CD4-positive, alpha-beta T cell treated with Interleukin-17A for 1 hour (primary cell): ENCODE results near the gene RALGPS1.
"Not testable (repeated sequence)": the region's sequence is repeated elsewhere in the genome, so short reads cannot be mapped to it uniquely, and the experiment has no call there.

Experiments
- DNase-seq: peaks from one replicate; pipeline ENCODE4 v3.0.0-alpha.2; 2020

Gene RALGPS1

GRCh38 chr9:126991183-126991582, 76.6 kb downstream of the RALGPS1 start:
- no peak for DNase-seq

GRCh38 chr9:126992427-126992826, 77.8 kb downstream of the RALGPS1 start:
- DNase-seq, result no peak

GRCh38 chr9:126999315-127000068, 84.9 kb downstream of the RALGPS1 start:
- DNase-seq, result no peak

- DNase-seq, result peak; percentile 70
These were observed 90.6 kb downstream of the RALGPS1 start for GRCh38 chr9:127004946-127005769.

GRCh38 chr9:127005770-127006314, 91.3 kb downstream of the RALGPS1 start:
- no peak for DNase-seq

GRCh38 chr9:127007638-127008037, 93.1 kb downstream of the RALGPS1 start:
- no peak for DNase-seq

- DNase-seq, result no peak
These were observed 93.5 kb downstream of the RALGPS1 start for GRCh38 chr9:127008076-127008475.

GRCh38 chr9:127011772-127012171, 97.2 kb downstream of the RALGPS1 start:
- no peak for DNase-seq

- no peak for DNase-seq
These were observed 97.7 kb downstream of the RALGPS1 start for GRCh38 chr9:127012250-127012649.

- DNase-seq, result no peak
These were observed 99.0 kb downstream of the RALGPS1 start for GRCh38 chr9:127013597-127013996.

GRCh38 chr9:127014216-127014909, 99.8 kb downstream of the RALGPS1 start:
- no peak for DNase-seq

GRCh38 chr9:127014910-127015540, 100.4 kb downstream of the RALGPS1 start:
- no peak for DNase-seq

GRCh38 chr9:127015921-127016512, 101.4 kb downstream of the RALGPS1 start:
- DNase-seq, result no peak

- DNase-seq, result not testable (repeated sequence)
These were observed 103.4 kb downstream of the RALGPS1 start for GRCh38 chr9:127017979-127018378.

- DNase-seq, result no peak
These were observed 104.4 kb downstream of the RALGPS1 start for GRCh38 chr9:127018935-127019334.

- no peak for DNase-seq
These were observed 105.6 kb downstream of the RALGPS1 start for GRCh38 chr9:127020036-127020801.

GRCh38 chr9:127020802-127021078, 106.2 kb downstream of the RALGPS1 start:
- no peak for DNase-seq

- DNase-seq, result no peak
These were observed 107.2 kb downstream of the RALGPS1 start for GRCh38 chr9:127021664-127022363.

- DNase-seq, result no peak
These were observed 108.5 kb downstream of the RALGPS1 start for GRCh38 chr9:127022913-127023660.

GRCh38 chr9:127025042-127025441, 110.5 kb downstream of the RALGPS1 start:
- no peak for DNase-seq
